GM21717 (cell line): Measurements from ENCODE around the gene PNMA8C.
"Not testable (repeated sequence)": the region's sequence is repeated elsewhere in the genome, so short reads cannot be mapped to it uniquely, and the experiment has no call there.

ENCODE experiments used
- ATAC-seq: cut with Tn5 transposase; IDR thresholded peaks from one replicate; pipeline ENCODE4 v1.9.1; 2021; ENCODE audit warnings: mild to moderate bottlenecking, moderate library complexity; ENCODE audit not compliant: unreplicated experiment

Gene PNMA8C

DNA sequence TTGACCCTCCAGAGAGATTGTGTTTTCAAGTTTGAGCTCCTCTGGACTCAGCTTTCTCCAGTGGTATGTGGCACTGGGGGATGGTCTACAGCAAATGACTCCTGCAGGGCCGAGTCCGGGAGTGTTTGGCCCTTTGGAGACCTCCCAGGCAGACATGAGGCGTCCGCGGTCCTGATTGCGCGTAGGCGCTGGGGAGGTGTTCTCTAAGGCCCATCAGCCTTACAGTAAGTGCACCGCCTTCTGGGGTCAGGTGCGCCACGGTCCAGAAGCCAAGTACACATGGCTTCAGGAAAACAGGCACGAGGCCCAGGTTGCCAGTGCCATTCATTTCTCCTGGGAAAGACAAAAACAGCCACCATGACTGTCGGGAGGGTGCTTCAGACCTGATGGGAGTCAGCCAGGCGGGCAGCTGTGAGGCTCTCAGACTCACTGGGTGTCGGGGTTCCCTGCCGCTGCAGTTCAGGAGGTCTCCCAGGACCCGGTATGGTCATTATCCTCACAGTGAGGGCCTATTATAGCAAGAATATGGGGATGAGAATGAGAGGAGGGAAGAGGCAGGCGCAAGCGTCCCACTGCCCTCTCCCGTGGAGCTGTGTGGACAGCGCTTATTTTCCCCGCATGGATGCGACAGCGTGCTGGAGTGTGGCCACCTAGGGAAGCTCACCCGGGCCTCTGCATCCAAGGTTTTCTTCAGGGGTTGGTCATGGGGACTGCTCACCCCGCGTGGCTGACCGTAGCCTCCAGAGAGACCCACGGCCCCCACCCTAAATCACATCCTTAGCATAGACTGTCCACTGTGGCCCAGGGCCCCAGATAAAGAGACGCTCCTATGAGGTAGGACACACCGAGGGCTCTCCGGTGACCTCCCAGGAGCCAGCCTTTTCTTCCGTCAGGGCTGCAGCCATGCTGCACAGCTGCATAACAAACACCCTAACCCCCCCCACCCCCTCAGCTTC lies 37.2 kb downstream of the PNMA8C start:
- no peak for ATAC-seq

DNA sequence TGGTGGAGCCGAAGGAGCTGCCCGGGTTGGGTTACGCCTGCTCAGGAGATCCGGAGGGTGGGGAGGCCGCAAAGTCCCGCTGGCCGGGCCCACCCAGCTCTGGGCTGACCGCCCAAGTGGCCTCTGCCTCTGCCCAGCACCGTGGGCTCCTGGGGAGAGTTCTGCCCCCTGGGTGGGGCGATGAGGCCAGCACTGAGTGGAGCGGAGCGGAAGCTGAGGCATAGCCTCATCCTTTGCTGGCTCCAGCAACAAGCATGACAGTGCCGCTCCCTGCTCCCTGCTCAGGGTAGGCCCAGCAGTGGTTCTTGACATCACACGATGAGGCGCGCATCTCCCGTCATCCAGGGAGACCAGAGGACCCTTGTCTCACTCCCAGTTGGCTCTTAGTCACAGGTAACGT lies 37.9 kb downstream of the PNMA8C start:
- no peak for ATAC-seq

DNA sequence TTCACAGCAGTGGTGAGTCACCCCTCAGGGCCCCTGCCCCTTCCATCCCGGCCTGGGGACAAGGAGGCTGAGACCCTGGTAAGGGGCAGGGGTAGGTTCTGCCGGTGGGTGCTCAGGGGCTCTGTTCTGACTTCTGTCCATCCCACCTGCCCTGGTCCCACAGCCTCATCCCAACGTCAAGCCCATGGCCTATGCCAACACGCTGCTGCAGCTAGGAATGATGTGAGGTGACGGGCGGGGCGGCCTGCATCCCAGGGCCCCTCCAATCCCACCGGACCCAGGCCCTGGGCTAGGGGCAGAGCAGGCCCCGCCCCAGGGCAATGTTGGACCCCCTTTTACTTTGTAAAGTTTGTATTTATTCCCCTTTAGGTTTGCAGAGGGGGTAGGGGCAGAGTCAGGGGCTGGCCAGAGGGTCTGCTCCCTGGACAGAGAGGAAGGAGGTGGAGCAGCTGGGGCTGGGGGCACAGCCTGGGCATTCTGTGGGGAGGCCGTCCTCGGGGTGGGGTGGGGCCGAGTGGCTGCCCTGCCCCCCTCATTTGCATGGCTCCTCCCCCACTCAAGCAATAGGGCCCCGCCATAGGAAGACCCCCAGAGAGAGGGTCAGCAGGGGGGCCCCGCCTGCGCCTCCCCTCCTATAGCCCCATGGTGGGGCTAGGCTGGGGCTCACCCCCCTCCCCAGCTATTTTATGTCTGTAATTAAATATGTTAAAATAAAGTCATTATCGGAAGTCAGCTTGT lies 38.4 kb downstream of the PNMA8C start:
- no peak for ATAC-seq

DNA sequence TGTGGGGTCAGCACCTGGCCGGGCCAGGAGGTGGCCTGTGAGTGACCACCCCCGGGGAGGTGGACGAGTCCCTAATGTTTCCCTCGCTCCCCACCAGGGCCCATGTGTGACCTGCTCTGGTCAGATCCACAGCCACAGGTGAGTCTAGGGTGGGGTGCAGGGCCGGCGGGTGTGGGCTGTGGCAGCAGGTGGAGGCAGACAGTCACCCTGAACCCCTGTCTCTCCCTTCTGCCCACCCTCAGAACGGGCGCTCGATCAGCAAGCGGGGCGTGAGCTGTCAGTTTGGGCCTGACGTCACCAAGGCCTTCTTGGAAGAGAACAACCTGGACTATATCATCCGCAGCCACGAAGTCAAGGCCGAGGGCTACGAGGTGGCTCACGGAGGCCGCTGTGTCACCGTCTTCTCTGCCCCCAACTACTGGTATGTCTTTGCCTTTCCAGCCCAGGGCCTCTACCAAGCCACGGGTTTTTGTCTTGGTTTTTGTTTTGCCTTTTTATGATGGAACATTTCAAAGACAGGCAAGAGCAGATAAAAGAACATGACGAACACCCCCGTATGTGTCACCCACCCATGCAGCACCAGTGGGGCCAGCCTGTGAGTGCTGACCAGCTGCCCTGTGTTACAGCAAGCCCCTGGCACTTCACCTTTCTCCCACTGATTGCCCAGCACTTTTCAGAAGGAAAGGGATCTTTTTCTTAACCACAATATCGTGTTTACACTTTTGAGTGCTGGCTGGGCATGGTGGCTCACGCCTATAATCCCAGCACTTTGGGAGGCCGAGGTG lies 40.2 kb downstream of the PNMA8C start:
- no peak for ATAC-seq

DNA sequence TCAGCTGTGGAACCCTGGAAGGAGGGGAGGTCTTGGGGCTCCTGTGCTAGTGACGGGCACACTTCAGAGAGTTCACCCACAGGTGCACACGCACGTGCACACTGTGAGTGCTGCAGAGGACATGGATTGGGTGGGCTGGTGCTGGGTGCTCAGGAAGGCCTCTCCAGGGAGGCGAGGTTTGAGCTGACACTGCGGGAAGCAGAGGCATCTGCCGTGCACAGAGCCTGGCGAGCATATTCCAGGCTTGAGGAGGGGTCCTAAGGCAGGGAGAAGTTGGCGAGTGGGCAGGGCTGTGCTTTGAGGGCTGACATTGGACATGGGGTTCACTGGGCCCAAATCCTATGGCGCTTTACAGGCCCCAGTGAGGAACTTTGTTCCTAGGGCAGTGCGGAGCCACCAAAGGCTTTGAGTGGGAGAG lies 41.0 kb downstream of the PNMA8C start:
- no peak for ATAC-seq

DNA sequence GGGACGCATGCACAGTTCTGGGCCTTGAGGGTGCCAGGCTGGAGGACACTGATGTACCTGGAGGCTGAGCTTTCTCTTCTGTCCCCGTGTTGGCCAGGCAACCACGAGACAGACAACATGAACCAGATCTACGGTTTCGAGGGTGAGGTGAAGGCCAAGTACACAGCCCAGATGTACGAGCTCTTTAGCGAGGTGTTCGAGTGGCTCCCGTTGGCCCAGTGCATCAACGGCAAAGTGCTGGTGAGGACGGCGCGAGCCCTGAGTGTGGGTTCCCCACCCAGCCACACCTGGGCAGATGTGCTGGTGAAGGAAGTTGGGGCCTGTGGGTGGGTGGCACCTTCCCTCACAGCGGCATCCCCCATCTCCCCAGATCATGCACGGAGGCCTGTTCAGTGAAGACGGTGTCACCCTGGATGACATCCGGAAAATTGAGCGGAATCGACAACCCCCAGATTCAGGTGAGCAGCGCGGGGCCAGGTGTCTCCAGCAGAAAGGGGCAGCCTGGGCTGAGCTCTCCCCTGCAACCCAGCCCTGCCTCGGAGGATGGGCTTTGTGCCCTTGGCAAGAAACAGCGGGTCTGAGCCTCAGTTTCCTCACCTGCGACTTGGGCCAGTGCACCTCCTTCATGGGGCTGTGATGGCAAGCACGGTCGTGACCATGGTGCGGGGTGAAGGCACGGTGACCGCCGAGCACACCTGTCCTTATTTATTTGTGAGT lies 41.6 kb downstream of the PNMA8C start:
- no peak for ATAC-seq

DNA sequence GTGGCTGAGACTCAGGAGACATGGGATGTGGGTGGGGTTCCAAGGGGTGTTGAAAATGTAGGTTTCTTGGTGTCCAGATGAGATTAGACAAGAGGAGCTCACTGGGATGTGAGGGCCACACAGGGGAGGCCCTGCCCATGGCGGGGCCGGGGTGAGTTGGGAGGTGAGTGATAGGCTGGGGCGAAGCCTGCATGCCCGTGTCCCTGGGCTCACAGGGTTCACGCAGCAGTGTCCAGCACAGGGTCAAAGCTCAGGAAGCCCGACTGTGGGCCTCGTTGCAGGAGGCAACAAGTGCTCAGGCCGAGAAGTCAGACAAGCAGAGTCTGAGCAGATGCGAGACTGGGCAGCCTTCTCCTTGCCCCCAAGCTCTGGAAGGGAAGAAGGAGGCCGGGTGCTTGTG lies 42.6 kb downstream of the PNMA8C start:
- ATAC-seq: no peak

DNA sequence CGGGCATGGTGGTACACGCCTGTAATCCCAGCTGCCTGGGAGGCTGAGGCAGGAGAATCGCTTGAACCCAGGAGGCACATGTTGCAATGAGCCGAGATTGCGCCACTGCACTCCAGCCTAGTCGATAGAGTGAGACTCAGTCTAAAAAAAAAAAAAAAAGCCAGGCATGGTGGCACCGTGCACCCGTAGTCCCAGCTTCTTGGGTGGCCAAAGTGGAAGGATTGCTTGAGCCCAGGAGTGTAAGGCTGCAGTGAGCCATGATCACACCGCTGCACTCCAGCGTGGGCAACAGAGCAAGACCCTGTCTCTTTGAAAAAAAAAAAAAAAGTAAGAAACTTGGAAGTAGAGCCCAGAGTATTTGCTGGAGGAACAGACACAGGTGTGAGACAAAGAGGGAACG lies 43.1 kb downstream of the PNMA8C start:
- no peak for ATAC-seq

DNA sequence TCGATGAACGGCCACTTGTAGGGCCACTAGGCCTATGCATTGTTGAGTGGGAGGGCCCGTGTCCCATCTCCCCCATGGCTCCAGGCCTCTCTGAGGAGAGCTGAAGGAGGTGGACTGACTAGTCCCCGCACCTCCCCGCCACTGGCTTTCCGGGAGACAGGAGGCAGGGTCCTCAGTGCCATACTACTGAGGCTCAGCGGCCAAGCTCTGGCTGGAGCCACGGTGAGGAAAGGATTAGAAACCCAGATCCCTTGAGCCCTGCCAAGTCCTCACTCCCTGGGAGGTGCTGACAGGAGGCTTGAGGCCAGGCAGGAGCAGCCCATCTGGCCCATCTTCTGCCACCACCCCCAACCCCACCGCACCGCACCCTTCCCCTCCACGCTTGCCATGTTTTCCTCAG lies 44.3 kb downstream of the PNMA8C start:
- no peak for ATAC-seq

DNA sequence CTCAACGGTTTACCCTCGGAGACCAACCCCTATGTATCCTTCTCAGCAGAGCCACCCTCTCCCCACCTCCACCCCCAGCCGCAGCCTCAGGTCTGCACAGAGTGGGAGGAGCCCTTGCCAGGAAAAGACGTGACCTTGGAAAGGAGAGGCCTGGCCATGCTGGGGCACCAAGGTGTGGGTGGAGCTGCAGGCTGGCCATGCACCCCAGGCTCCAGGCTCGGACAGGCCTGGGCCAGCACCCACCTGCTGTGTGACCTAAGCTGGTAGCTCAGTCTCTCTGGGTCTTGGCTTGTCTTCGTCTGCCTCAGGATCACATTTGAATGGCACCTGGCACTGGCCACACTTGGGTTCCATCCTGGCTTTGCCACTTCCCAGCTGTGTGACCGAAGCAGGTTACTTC lies 44.9 kb downstream of the PNMA8C start:
- no peak for ATAC-seq

DNA sequence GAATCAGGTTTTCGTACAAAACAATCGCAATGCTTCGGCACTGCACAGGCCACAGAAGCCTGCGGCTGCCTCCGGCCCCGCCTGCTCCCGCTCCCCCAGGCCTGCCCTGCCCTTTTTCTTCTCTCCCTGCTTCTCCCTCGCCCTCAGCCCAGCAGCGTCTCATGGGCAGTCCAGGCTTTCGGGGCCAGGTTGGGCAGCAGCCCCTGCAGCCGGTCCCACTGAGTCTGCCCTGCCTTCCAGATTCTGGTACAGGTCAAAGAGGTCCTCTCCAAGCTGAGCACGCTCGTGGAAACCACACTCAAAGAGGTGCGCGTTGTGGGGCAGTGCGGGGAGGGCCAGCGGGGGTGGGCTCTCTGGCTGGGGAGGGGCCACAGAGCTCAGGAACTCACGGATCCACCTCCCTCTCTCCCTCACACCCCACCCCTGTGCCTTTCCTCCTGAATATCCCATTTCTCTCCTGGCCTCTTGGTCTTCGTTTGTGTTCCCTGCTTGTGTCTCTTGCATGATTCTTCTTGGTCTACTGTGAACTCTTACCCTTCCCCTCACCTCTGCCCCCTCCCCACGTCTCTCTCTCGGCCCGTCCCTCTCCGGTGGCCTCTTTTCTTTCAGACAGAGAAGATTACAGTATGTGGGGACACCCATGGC lies 45.4 kb downstream of the PNMA8C start:
- ATAC-seq: no peak

DNA sequence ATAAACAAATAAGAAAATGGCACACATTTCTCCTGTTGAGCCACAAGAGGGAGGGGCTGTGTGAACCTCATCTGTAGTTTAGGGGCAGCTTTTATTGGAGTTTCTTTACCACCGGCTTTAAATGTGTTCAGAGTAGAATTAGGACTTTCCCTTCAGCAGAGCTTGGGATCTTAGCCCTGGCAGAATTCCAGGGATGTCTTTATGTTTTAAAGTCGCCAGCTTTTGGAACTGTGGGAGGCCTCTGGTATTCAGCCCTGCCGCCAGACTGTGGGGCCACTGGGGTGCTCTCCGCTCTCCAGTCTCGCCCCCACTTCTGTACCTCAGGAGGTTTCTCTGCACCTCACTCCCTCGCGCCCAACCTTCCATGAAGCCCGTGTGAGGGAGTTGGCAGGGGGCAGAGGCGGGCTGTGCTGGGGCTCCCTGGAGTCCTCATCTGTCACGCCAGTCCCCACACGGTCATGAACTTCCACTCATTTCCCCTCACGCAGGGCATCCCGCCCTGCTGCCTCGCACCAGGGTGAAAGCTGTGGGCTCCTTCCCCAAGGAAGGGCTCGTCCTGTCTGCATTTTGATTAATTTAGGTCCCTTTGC lies 46.9 kb downstream of the PNMA8C start:
- ATAC-seq: no peak

DNA sequence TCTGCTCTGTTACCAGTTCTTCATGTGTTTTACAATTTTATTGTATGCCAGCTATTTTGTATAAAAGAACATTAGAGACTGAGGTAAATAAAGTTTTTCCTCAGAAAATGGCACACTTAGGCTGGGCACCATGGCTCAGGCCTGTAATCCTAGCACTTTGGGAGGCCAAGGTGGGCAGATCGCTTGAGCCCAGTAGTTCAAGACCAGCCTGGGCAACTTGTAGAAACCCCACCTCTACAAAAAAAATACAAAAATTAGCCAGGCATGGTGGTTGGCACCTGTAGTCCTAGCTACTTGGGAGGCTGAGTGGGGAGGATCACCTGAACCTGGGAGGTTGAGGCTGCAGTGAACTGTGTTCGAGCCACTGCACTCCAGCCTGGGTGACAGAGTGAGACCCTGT lies 47.4 kb downstream of the PNMA8C start:
- ATAC-seq: no peak

DNA sequence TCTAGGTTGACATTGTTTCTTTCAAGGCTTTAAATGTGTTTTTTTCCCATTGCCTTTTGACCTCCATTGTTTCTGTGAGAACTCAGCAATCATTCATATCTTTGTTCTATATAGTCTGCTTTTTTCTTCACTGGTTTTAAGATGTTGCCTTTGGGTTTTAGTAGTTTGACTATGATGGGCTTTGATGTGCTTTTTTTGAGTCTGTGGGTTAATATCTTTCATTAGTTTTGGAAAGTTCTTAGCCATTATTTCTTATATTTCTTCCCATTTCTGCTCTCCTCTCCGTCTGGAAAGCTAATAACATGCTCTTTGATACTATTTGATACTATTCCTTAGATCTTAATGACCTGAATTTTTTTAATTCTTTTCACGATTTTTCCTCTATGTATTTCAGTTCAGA lies 48.0 kb downstream of the PNMA8C start:
- ATAC-seq: no peak

DNA sequence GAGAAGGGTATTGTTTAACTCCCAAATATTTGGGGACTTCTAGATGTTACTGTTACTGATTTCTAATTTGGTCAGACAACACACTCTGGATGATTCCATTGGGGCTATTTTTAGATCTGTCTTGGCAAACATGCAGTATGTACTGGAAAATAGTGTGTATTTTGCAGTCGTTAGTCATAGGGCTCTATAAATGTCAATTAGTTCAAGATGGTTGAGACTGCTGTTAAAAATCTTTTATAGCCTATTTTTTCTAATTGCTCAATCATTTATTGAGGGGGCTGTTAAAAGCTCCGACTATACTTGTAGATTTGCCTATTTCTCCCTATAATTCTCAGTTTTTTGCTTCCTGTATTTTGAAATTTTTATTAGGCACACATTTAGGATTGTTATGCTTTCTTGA lies 50.5 kb downstream of the PNMA8C start:
- ATAC-seq: no peak

DNA sequence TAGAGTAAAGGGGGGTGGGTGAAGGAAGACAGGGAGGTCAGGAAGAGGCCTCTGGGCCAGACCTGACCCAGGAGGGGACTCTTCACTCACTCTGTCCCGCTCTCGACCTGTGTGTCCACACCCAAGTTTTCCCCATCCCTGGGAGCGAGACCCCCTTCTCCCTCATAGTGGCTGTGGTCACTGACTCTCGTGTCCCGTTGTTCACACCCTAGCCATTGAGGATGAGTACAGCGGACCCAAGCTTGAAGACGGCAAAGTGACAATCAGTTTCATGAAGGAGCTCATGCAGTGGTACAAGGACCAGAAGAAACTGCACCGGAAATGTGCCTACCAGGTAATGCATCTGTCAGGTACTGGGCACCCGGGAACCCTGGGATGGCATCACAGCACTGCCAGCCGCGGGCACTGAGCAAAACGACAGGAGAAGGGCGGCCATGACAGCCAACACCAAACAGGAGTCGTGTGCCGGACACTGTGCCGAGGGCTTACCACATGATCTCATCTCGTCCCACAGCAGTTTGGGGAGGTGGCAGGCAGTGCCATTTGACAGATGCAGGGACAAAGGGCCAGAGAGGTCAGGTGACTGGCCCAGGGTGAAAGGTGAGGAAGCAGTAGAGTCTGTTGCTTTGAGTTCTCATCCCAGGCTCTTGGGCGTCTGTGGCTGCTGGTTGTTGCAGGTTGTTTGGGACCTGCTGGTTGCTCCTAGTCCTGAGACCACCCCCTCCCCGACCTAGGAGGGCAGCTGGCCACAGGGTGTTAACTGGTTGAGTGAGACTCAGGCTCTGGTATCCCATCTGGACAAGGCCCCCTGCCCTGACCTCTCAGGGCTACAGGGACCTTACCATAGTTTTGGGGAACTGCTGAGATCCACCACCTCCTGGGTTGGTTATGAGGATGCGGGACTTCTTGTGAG lies 52.2 kb downstream of the PNMA8C start:
- no peak for ATAC-seq

DNA sequence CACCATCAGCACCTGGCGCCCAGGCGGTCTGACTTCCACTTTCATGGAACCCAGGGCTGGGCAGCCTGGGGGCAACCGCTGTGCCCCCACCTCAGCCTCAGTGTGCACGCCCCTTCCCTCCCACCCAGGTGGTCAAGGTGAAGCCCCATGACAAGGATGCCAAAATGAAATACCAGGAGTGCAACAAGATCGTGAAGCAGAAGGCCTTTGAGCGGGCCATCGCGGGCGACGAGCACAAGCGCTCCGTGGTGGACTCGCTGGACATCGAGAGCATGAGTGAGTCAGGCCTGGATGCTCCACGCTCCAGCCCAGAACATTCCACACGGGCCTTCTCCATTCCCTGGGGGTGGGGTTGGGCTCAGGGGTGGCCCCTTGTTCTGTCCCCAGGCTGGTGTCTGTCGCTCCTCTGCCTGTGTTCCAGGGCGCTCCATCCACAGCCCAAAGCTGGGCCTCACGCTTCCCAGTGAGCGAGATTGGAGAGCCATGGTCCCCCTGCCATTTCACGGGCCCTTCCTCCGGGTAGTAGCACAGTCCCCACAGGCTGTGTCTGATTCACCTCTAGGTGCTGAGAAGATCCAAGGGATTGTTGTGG lies 53.2 kb downstream of the PNMA8C start:
- not testable (repeated sequence) for ATAC-seq
